Spleen (tissue), 7 donors: ENCODE measurements around the gene MYLK2.

Experiments
- CTCF ChIP-seq, 11 experiments: fragments of 200-600 bp in 7 of 11; fragments of 450-650 bp in 4 of 11; sonication (generic) in 4 of 11; IDR thresholded peaks in 8 of 11; conservative IDR thresholded peaks in 3 of 11; 1 replicate in 7 of 11; 2 replicates in 4 of 11; pipeline versions ENCODE4 v1.4.0 to v1.8.0; 2016 to 2021; ENCODE audit warnings: antibody characterized with exemption in 11 of 11, inconsistent platforms in 4 of 11, mild to moderate bottlenecking in 1 of 11
- POLR2A ChIP-seq, 3 donors: fragments of 450-650 bp; IDR thresholded peaks; one replicate each; pipeline ENCODE4 v1.5.1; 2017; ENCODE audit warnings: antibody characterized with exemption in 3 of 3, mild to moderate bottlenecking in 1 of 3
- POLR2AphosphoS5 ChIP-seq, 3 donors: sonication (generic); formaldehyde crosslinking; IDR thresholded peaks; one replicate each; pipeline ENCODE4 v1.5.1; 2017; ENCODE audit warnings: antibody characterized with exemption in 3 of 3
- donor health status: DM: no; HTN: no; CAD: no; lungs with moderate emphysema.
- donor health status: DM: no; HTN: no; CAD: no.
- donor health status: DM: no; HTN: no; CAD: no.

- TF ChIP-seq CTCF (IDR thresholded peaks at IDR 0.05 in 8 of 11, conservative IDR thresholded peaks at IDR 0.05 in 3 of 11) (no peak), POLR2A (IDR thresholded peaks at IDR 0.05) (no peak), POLR2AphosphoS5 (IDR thresholded peaks at IDR 0.05) (no peak)
These were observed 15.4 kb upstream of the MYLK2 start for GRCh38 chr20:31803552-31804291.
